Brain pericyte (primary cell): Measurements from ENCODE around the gene P2RY11.
A peak's percentile ranks its signal among the peaks of the same experiment; 100 is the strongest.

Experiments
- DNase-seq: peaks from one replicate; pipeline ENCODE4 v3.0.0-alpha.2; 2012; ENCODE audit warnings: low read depth, low spot score

Gene P2RY11

GRCh38 chr19:10092648-10093294, 18.7 kb upstream of the P2RY11 start:
- DNase-seq: no peak

GRCh38 chr19:10093295-10094186, 18.0 kb upstream of the P2RY11 start:
- no peak for DNase-seq

GRCh38 chr19:10095622-10095947, 15.9 kb upstream of the P2RY11 start:
- no peak for DNase-seq

- DNase-seq: no peak
Observed at GRCh38 chr19:10095948-10096614, 15.4 kb upstream of the P2RY11 start.

GRCh38 chr19:10096615-10096963, 14.9 kb upstream of the P2RY11 start:
- DNase-seq: no peak

- no peak for DNase-seq
Observed at GRCh38 chr19:10100163-10100785, 11.2 kb upstream of the P2RY11 start.

GRCh38 chr19:10102787-10103236, 8.7 kb upstream of the P2RY11 start:
- no peak for DNase-seq

- no peak for DNase-seq
Observed at GRCh38 chr19:10104130-10104513, 7.4 kb upstream of the P2RY11 start.

GRCh38 chr19:10104665-10105508, 6.6 kb upstream of the P2RY11 start:
- DNase-seq: no peak

- no peak for DNase-seq
Observed at GRCh38 chr19:10105509-10106099, 5.9 kb upstream of the P2RY11 start.

- peak; percentile 91 for DNase-seq
Observed at GRCh38 chr19:10106100-10106936, 5.2 kb upstream of the P2RY11 start, which contains the start of gene PPAN. Gene PPAN, plus strand, starts transcription at chr19:10106362. Its CDS starts 33 bp downstream, at chr19:10106395.

GRCh38 chr19:10107254-10107653, 4.2 kb upstream of the P2RY11 start:
- no peak for DNase-seq

GRCh38 chr19:10107817-10108367, 3.6 kb upstream of the P2RY11 start:
- no peak for DNase-seq

GRCh38 chr19:10109528-10109927, 2.0 kb upstream of the P2RY11 start:
- DNase-seq: no peak

- no peak for DNase-seq
Observed at GRCh38 chr19:10110076-10110971, 1.2 kb upstream of the P2RY11 start.

- no peak for DNase-seq
Observed at GRCh38 chr19:10110972-10111317, 548 bp upstream of the P2RY11 start.

- no peak for DNase-seq
Observed at GRCh38 chr19:10112037-10112761, 706 bp downstream of the P2RY11 start.
